CD4-positive, alpha-beta T cell treated with Interleukin-6 at 100 ng/mL for 8 hours (primary cell): ENCODE results near the gene GIPR.
A peak's percentile ranks its signal among the peaks of the same experiment; 100 is the strongest.
"Not testable (repeated sequence)": the region's sequence is repeated elsewhere in the genome, so short reads cannot be mapped to it uniquely, and the experiment has no call there.

ENCODE experiments used
- DNase-seq: peaks from one replicate; pipeline ENCODE4 v3.0.0-alpha.2; 2020; ENCODE audit warnings: mixed read lengths, low spot score

The GIPR gene

DNA sequence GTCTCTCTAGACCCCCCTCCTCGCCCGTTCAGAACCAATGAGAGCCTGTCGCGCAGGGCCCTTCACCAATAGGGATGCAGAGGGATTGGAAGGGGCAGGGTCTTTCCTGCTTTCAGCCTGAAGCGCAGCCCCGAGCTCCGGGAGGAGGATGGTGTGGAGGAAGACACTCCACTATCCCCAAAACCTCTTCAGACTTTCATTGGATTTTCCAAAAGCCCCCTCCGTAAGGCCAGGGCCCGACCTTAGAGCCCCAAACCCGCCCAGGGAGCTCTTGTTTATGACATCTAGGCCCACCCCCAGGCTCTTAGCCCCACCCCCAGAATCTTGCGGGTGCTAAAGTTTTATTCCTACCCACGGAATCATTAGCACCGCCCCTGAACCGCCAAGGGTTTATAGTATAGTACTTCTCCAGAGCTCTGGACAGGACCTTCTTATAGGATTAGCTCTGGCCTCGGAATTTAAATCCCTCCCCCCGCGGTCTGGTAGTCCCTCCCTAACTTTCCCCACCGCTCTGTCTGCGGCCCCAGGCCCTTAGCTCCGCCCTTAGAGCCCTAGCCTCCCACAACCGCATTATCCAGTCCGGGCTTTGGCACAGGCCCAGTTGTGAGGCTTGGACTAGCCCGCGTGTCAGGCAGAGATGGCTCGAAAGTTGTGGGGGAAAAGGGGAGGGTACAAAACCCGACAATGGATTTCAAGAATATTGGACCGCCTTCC lies 22.2 kb upstream of the GIPR start:
- DNase-seq, result peak; percentile 77

- DNase-seq, result no peak
Observed at GRCh38 chr19:45646345-45646698, 21.7 kb upstream of the GIPR start.

- DNase-seq, result no peak
Observed at GRCh38 chr19:45650722-45651121, 17.3 kb upstream of the GIPR start.

- no peak for DNase-seq
Observed at GRCh38 chr19:45653634-45654033, 14.4 kb upstream of the GIPR start.

GRCh38 chr19:45655073-45655472 lies 12.9 kb upstream of the GIPR start:
- no peak for DNase-seq

GRCh38 chr19:45657520-45658167 lies 10.4 kb upstream of the GIPR start:
- no peak for DNase-seq

- no peak for DNase-seq
Observed at GRCh38 chr19:45659096-45659729, 8.8 kb upstream of the GIPR start.

GRCh38 chr19:45660636-45661035 lies 7.4 kb upstream of the GIPR start:
- no peak for DNase-seq

- DNase-seq, result no peak
Observed at GRCh38 chr19:45663800-45664199, 4.2 kb upstream of the GIPR start.

DNA sequence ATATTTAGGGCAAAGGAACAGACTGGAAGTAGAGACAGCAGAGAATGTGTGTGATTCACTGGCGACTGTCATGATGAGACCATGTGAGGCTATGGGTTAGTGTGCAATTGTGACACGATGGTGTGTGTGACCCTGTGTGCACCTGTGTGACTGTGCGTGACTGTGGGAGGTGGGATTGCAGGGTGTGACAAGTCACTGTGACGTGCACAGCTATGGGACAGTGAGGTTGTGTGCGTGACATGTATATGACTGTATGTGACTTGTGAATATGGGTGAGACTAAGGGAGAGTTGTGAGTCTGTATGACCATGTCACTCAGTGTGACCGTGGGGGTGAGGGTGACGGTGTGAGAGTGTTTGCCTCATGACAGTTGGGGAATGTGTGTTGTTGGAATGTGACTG lies 3.4 kb upstream of the GIPR start:
- DNase-seq, result no peak

DNA sequence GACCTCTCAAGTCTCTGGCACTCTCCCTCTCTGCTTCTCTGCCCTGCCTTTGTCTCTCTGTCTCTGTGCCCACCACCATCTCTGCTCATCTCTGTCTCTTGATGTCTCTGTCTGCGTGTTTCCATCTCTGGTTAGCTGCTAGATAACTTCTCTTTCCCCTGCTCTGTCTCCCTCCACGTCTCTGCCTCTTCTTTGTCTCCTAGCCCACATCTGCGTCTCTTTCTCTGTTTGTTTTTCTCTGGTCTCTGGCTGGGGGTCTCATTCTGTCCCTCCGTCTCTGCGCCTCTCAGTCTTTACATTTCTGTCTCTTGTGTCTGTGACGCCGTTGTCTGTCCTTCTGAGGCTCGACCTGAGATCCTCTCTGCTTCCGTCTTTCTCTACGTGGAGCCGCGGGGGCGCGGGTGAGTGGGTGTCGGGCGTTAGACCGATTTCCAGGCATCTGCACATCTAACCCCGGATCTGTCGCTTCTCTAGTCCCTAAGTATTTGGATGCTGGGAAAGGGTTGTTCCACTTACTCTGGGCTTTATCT lies 386 bp downstream of the GIPR start:
- DNase-seq, result peak; percentile 21

DNA sequence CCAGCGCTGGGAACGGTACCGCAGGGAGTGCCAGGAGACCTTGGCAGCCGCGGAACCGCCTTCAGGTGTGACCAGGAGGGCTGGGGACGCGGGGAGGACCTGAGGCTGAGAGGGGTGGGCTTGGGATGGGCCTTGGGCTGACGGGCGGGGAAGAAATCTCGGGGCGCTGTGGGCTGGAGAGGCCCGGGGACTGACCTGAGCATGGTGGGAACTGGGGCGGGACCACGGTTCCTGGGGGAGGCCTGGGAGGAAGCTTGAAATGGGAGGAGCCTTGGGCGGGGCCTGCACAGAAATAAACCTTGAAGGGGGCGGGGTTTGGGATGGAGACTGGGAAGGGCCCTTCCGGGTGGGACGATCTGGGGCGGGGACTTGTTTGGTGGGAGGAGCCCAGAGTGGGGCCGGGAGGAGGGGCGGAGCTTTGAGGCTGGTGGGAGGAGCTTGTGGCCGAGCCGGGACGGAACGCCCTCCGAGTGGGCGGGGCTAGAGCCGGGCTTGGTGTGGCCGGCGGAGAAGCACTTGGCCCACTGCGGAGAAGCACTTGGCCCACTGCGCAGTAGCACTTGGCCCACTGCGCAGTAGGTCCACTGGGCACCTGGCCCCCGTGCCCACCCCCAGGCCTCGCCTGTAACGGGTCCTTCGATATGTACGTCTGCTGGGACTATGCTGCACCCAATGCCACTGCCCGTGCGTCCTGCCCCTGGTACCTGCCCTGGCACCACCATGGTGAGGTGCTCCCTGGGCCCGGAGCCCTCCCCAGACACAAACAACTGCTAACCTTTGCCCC lies 2.8 kb downstream of the GIPR start:
- DNase-seq, result peak; percentile 27

DNA sequence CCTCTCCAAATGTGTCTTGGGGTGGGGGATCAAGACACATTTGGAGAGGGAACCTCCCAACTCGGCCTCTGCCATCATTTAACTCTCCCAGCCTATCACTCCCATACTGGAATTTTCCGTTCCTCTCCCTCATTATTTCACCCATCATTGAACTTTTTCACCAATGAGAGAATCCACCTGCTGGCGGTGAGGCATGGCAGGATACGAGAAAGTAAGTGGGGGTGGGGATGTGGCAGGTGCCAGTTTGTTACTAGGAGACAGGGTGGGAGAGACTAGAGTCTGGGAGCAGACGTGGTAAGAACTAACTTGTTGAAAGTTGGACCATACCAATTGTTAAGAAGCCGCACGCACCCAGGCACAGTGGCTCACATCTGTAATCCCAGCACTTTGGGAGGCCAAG lies 6.9 kb downstream of the GIPR start:
- DNase-seq, result no peak

GRCh38 chr19:45676851-45677263 lies 8.8 kb downstream of the GIPR start:
- DNase-seq, result peak; percentile 49

- peak; percentile 84 for DNase-seq
Observed at GRCh38 chr19:45677351-45678230, 9.6 kb downstream of the GIPR start.

GRCh38 chr19:45681391-45682015 lies 13.5 kb downstream of the GIPR start:
- peak; percentile 86 for DNase-seq

- DNase-seq, result no peak
Observed at GRCh38 chr19:45682117-45682516, 14.1 kb downstream of the GIPR start.

DNA sequence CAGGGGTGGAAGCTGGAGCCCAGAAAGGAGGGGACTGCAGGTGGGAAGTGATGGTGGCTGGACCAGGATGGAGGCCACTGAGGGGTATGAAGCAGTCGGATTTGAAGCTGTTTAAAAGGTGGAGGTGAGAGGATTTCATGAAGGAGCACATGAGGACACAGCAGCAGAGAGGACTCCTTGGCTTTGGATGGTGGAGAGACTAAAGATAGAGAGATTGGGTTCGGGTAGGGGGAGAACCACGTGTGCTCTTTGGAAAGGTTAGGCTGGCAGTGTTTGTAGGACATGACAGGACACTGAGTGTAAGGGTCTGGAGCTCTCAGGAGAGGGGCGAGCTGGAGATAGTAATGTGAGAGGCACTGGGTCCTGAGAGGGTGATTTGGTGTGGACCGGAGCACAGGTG lies 14.9 kb downstream of the GIPR start:
- DNase-seq, result no peak

DNA sequence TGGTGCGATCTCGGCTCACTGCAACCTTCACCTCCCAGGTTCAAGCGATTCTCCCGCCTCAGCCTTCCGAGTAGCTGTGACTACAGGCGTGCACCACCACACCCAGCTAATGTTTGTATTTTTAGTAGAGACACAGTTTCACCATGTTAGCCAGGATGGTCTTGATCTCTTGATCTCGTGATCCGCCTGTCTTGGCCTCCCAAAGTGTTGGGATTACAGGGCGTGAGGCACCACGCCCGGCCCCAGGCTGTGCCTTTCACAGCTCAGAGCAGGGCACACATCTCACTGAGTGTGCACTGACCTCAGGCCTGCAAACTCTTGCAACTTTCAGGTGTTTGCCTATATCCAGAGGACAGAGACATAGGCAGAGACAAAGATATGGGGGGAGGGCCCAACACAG lies 17.0 kb downstream of the GIPR start:
- DNase-seq, result not testable (repeated sequence)

DNA sequence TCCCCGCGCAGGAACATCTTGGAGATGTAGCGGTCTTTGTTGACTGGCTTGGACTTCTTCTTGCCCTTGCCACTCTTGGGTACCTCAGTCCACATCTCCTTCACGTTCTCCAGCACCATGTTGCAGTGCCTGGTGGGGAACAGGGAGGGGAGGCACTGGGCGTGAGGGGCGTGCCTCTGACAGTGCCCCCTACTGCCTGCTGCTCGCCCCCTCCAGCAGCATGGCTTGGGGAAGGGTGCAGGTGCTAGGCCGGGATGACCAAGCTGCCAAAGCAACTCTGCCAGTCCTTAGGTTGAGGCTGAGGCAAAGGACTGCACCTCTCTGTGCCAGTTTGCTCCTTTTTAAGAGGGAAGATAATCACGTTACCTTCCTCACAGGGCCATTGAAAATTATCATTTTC lies 19.6 kb downstream of the GIPR start:
- no peak for DNase-seq
